ENCODE data around the gene EPHA8. TPM values are rescaled to one million over a fixed set of nuclear protein-coding genes. Genes with fewer than 3 reads are reported as not detected.

Gene EPHA8
- total and polyA plus RNA-seq, 7 donors: 0.01 to 0.03 TPM; not detected in 5

GRCh38 chr1:22616571-22616970, 53.3 kb downstream of the EPHA8 start:
- intact Hi-C loops (cut with DNase I): no loop called here
- TF ChIP-seq CTCF (IDR thresholded peaks at IDR 0.05): no peak
- Histone ChIP-seq H3K9me3 (no peaks in the 10 kb centered on the region), H3K4me3 (no peak overlapping the region), H3K27me3 (ENCODE audit: insufficient read depth in 3 of 3, low read length in 2 of 3) (peaks cover 3 to 68% (median 16%) of the 10 kb centered on the region in 3 donors), H3K4me1 (no peaks in the 10 kb centered on the region), H3K36me3 (ENCODE audit: insufficient read depth in 1 of 2, low read depth in 1 of 2) (no peaks in the 10 kb centered on the region), H3K27ac (no peak overlapping the region)
- DNase-seq (peak in 1 of 2 donors; percentile 35), ATAC-seq (no peak)
- 42 to 54% (median 44%) methylated on average over 7 to 11 of the region's 11 CpGs for WGBS, 3 donors

GRCh38 chr1:22618056-22618455, 54.8 kb downstream of the EPHA8 start:
- Histone ChIP-seq H3K9me3 (no peaks in the 10 kb centered on the region), H3K4me1 (no peaks in the 10 kb centered on the region), H3K4me3 (no peak overlapping the region), H3K27ac (no peak overlapping the region), H3K27me3 (ENCODE audit: insufficient read depth in 3 of 3, low read length in 2 of 3) (peaks cover 3 to 82% (median 22%) of the 10 kb centered on the region in 3 donors), H3K36me3 (ENCODE audit: insufficient read depth in 1 of 2, low read depth in 1 of 2) (no peaks in the 10 kb centered on the region)
- 17 to 24% (median 18%) methylated on average over 16 of the region's 16 CpGs for WGBS, 3 donors
- ATAC-seq: no peak
- intact Hi-C loops (cut with DNase I): no loop called here
- TF ChIP-seq CTCF (IDR thresholded peaks at IDR 0.05): no peak
- peak in 1 of 2 donors; percentile 14 for DNase-seq

GRCh38 chr1:22619252-22619651, 56.0 kb downstream of the EPHA8 start:
- TF ChIP-seq CTCF (IDR thresholded peaks at IDR 0.05): no peak
- Histone ChIP-seq H3K4me1 (no peaks in the 10 kb centered on the region), H3K4me3 (no peak overlapping the region), H3K27ac (no peak overlapping the region), H3K9me3 (no peaks in the 10 kb centered on the region), H3K36me3 (ENCODE audit: insufficient read depth in 1 of 2, low read depth in 1 of 2) (no peaks in the 10 kb centered on the region), H3K27me3 (ENCODE audit: insufficient read depth in 3 of 3, low read length in 2 of 3) (peaks cover 3 to 81% (median 25%) of the 10 kb centered on the region in 3 donors)
- no peak for DNase-seq
- intact Hi-C loops (cut with DNase I): no loop called here
- 66 to 81% (median 67%) methylated on average over 7 of the region's 7 CpGs for WGBS, 3 donors
- no peak for ATAC-seq

- DNase-seq (peak in 1 of 2 donors; percentile 30), ATAC-seq (no peak)
- intact Hi-C loops (cut with DNase I): no loop called here
- whole genome bisulfite sequencing, 3 donors: 41 to 48% (median 45%) methylated on average over 12 of the region's 12 CpGs
- Histone ChIP-seq H3K27ac (no peak overlapping the region), H3K27me3 (ENCODE audit: insufficient read depth in 3 of 3, low read length in 2 of 3) (peaks cover 3 to 81% (median 25%) of the 10 kb centered on the region in 3 donors), H3K4me1 (no peaks in the 10 kb centered on the region), H3K9me3 (no peaks in the 10 kb centered on the region), H3K4me3 (no peak overlapping the region), H3K36me3 (ENCODE audit: insufficient read depth in 1 of 2, low read depth in 1 of 2) (no peaks in the 10 kb centered on the region)
- TF ChIP-seq CTCF (IDR thresholded peaks at IDR 0.05): no peak
Measured at GRCh38 chr1:22619798-22620197, 56.5 kb downstream of the EPHA8 start.

GRCh38 chr1:22621761-22622160, 58.5 kb downstream of the EPHA8 start:
- Histone ChIP-seq H3K27me3 (ENCODE audit: insufficient read depth in 3 of 3, low read length in 2 of 3) (peaks cover 3 to 93% (median 32%) of the 10 kb centered on the region in 3 donors), H3K9me3 (no peaks in the 10 kb centered on the region), H3K27ac (no peak overlapping the region), H3K4me1 (no peaks in the 10 kb centered on the region), H3K4me3 (no peak overlapping the region), H3K36me3 (ENCODE audit: insufficient read depth in 1 of 2, low read depth in 1 of 2) (no peaks in the 10 kb centered on the region)
- ATAC-seq (no peak), DNase-seq (peak in 1 of 2 donors; percentile 12)
- TF ChIP-seq CTCF (IDR thresholded peaks at IDR 0.05): no peak
- 35 to 44% (median 35%) methylated on average over 4 of the region's 4 CpGs for WGBS, 3 donors
- intact Hi-C loops (cut with DNase I): no loop called here

All from psoas muscle (tissue), 8 donors.